GM18505 (cell line): ENCODE results near the gene B9D1.

Experiments used
- ATAC-seq: cut with Tn5 transposase; IDR thresholded peaks from one replicate; pipeline ENCODE4 v1.9.1; 2021; ENCODE audit not compliant: unreplicated experiment
- POLR2A ChIP-seq: IDR thresholded peaks from 4 replicates; pipeline ENCODE4 v1.6.1; 2011; ENCODE audit warnings: borderline replicate concordance; ENCODE audit not compliant: insufficient read depth, insufficient read length; ENCODE audit errors: extremely low read depth

Gene B9D1

GRCh38 chr17:19338031-19338990 is 24.2 kb downstream of the B9D1 start:
- TF ChIP-seq POLR2A = no peak
- no peak for ATAC-seq

- ATAC-seq = no peak
- TF ChIP-seq POLR2A = no peak
Observed at GRCh38 chr17:19337712-19338023, 24.9 kb downstream of the B9D1 start.

GRCh38 chr17:19336938-19337711 is 25.4 kb downstream of the B9D1 start:
- ATAC-seq = no peak
- TF ChIP-seq POLR2A = no peak

- no peak for TF ChIP-seq POLR2A
Observed at GRCh38 chr17:19335951-19336631, 26.4 kb downstream of the B9D1 start.

GRCh38 chr17:19334331-19334730 is 28.2 kb downstream of the B9D1 start:
- TF ChIP-seq POLR2A = no peak
- ATAC-seq = no peak

More at GRCh38 chr17:19335951-19336631, 26.4 kb downstream of the B9D1 start:
- ATAC-seq = no peak

GRCh38 chr17:19333736-19334290 is 28.7 kb downstream of the B9D1 start:
- TF ChIP-seq POLR2A = no peak
- no peak for ATAC-seq

GRCh38 chr17:19333132-19333440 is 29.4 kb downstream of the B9D1 start:
- no peak for ATAC-seq
- no peak for TF ChIP-seq POLR2A

- no peak for ATAC-seq
- no peak for TF ChIP-seq POLR2A
Observed at GRCh38 chr17:19332371-19333131, 30.0 kb downstream of the B9D1 start.

GRCh38 chr17:19331543-19332245 is 30.8 kb downstream of the B9D1 start:
- no peak for TF ChIP-seq POLR2A
- ATAC-seq = no peak

- no peak for ATAC-seq
Observed at GRCh38 chr17:19331134-19331533, 31.4 kb downstream of the B9D1 start.

GRCh38 chr17:19330271-19330670 is 32.3 kb downstream of the B9D1 start:
- no peak for TF ChIP-seq POLR2A

More at GRCh38 chr17:19331134-19331533, 31.4 kb downstream of the B9D1 start:
- no peak for TF ChIP-seq POLR2A

GRCh38 chr17:19329839-19330238 is 32.7 kb downstream of the B9D1 start:
- no peak for ATAC-seq
- TF ChIP-seq POLR2A = no peak

More at GRCh38 chr17:19330271-19330670, 32.3 kb downstream of the B9D1 start:
- no peak for ATAC-seq

GRCh38 chr17:19329136-19329535 is 33.4 kb downstream of the B9D1 start:
- ATAC-seq = no peak
- TF ChIP-seq POLR2A = no peak
